Measurements from ENCODE around the gene BST1.
"Not testable (repeated sequence)": the region's sequence is repeated elsewhere in the genome, so short reads cannot be mapped to it uniquely, and the experiment has no call there.

BST1 gene

GRCh38 chr4:15703439-15703838 is 574 bp downstream of the BST1 start:
- DNase-seq (ENCODE audit: low read depth) = no peak
- peak overlapping the region; percentile 48 for H3K4me3 ChIP-seq (ENCODE audit: low read depth, low read length)

- H3K4me3 ChIP-seq (ENCODE audit: low read depth, low read length) = no peak overlapping the region
- no peak for DNase-seq (ENCODE audit: low read depth)
Observed at GRCh38 chr4:15704129-15704528, 1.3 kb downstream of the BST1 start.

DNA sequence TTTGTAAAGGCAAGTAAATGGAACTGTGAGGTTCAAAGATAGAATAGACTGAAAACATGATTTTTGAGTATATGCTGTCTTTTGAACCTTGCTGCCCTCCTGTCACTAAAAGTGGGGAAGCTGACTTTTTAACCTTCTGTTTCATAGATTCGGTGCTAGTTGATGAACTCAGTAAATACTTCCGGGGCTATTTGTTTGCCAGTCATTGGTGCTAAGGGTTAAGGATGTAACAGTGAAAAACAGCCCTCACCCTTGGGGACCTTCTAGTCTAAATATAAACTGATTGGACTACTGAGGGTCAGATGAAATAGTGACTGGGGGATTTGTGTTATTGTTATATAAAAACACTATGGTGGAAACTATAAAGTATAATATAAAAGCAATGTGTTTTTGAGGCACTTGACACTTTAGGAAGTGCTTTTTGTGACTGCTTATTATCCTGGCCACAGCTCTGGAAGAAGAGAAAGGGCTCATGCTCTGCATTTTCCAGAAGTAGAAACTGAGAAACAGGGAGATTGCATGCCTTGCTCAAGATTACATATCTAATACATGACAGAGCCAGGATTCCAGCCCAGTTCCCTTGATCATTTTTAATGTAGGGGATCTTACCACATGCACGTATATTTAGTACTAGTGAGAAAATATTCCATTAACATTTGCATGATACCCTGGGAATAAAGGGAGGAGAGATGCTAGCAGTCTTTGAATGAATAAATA is 3.9 kb downstream of the BST1 start:
- DNase-seq (ENCODE audit: low read depth) = no peak
- no peak overlapping the region for H3K4me3 ChIP-seq (ENCODE audit: low read depth, low read length)

GRCh38 chr4:15707363-15707715 is 4.5 kb downstream of the BST1 start:
- no peak overlapping the region for H3K4me3 ChIP-seq (ENCODE audit: low read depth, low read length)
- no peak for DNase-seq (ENCODE audit: low read depth)

DNA sequence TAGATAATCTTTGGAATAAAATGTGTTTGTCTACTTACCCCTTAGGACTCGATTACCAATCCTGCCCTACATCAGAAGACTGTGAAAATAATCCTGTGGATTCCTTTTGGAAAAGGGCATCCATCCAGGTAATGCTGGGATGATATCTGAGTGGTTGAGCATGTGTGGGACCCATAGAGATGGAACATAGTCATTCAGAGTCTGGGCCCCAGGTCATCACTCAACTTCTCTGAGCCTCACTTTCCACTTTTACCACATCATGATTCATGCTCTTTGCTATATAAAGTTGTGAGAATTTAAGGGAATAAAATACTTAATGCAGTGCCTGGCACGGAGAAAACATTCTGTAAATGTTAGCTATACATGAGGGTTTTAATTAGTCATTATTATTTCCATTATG is 8.9 kb downstream of the BST1 start:
- no peak for DNase-seq (ENCODE audit: low read depth)
- H3K4me3 ChIP-seq (ENCODE audit: low read depth, low read length) = no peak overlapping the region

DNA sequence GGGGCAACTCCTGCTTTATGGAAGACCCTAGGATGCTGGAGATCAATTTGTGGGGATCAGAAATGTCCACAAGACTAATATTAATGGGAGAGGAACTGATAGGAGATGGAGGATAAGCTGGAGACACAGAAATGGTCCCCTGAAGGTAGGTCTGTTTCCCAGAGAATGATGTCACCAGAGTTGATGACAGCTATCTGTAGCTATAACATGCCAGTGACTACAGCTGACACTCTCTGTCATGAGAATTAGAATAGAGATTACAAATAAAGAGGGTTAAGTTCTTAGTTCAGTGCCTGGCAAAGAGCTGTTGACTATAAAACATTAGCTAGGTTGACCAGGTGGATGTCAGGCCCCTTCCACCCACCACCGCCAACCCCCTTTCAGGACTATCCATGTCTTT is 9.3 kb downstream of the BST1 start:
- DNase-seq (ENCODE audit: low read depth) = no peak
- H3K4me3 ChIP-seq (ENCODE audit: low read depth, low read length) = no peak overlapping the region

DNA sequence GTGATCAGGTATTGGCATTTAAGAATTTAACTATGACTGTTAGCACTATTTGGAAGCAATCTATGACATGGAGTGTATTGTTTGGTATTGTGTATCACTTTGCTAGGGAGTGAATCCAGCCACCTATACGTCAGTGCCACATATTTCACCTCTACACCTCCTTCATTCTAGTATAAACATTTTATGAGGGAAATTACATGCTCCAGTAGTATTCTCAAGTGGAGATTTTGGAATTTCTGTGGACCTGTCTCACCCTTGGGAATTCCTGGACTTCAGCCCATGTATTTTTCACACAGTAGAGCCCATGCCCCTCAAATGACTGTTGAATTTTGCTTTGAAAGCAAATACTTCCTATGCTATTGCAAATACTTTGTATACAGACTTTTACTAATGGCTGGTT is 11.3 kb downstream of the BST1 start:
- no peak for DNase-seq (ENCODE audit: low read depth)
- no peak overlapping the region for H3K4me3 ChIP-seq (ENCODE audit: low read depth, low read length)

GRCh38 chr4:15714646-15715435 is 12.0 kb downstream of the BST1 start:
- no peak overlapping the region for H3K4me3 ChIP-seq (ENCODE audit: low read depth, low read length)
- DNase-seq (ENCODE audit: low read depth) = no peak

GRCh38 chr4:15716115-15716514 is 13.2 kb downstream of the BST1 start:
- no peak for DNase-seq (ENCODE audit: low read depth)

DNA sequence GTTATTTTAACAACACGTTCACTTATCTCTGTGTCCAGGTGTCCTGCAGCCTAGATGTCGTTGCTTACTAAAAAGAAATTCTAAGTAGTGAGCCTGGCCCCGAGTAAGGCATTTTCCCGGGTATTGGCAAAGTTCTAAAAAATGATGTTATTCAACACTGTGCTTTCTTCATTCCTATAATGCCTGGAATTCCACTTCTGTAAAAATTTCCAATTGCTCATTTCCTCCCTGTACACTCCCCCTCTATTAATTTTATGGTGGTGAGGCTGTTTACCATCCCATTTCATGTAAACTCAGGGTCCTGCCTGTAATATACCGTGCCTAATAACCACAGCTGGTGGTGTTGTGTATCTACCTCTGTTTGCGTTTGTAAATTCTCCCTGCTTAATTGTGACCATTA is 14.2 kb downstream of the BST1 start:
- no peak overlapping the region for H3K4me3 ChIP-seq (ENCODE audit: low read depth, low read length)
- DNase-seq (ENCODE audit: low read depth) = no peak

More at GRCh38 chr4:15716115-15716514, 13.2 kb downstream of the BST1 start:
- H3K4me3 ChIP-seq (ENCODE audit: low read depth, low read length) = no peak overlapping the region

DNA sequence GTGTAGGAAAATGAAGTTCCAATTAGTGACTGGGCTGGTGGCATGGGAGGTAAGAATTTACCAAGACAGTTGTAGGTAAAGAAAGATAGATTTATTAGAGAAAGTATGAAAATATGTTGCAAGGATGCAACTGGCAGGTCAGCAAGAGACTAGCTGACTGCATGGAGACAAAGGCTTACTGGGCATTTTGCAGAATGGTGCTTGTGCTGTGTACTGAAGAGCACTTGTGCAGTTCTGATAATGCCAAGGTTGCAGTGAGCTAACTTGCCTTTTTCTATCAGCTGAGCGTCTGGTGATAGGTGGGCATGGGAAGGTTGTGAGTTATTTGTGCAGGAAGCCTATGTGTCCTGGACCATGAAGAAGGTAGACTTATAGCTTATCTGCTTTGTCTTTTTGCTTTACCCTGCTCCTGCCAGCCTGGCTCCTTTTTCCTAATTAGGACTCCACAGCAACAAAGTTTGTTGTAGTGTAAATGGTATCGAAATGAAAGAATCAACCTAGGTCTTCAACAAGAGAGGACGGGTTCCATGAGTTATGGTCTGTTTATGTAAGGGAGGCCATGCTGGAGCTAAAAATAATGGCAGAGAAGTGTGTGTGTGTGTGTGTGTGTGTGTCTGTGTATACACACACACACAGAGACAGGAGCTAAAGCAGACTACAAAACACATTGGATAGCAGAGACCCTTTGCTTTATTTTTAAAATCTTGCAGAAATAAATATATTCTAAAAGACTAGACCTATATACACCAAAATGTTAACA is 15.0 kb downstream of the BST1 start:
- H3K4me3 ChIP-seq (ENCODE audit: low read depth, low read length) = no peak overlapping the region
- no peak for DNase-seq (ENCODE audit: low read depth)

DNA sequence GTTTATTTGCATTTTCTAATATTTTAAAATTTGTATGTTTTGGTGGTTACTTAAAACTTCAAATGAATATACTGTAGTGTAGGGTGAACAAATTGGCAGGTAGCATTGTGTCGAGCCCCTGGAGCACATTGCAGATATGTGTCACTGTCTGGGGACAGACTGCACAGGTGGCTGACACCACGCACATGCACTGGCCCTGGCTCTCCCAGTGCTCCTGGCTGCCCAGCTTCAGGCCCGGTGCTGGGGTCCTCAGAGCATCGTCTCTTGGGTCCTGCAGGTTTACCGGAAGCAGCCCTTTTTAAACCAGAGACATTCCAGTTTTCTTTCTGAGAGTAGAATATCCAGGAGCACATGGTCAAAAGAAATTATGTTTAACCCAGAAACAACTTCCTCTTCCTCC is 15.6 kb downstream of the BST1 start:
- DNase-seq (ENCODE audit: low read depth) = no peak
- H3K4me3 ChIP-seq (ENCODE audit: low read depth, low read length) = no peak overlapping the region

GRCh38 chr4:15718959-15719358 is 16.1 kb downstream of the BST1 start:
- H3K4me3 ChIP-seq (ENCODE audit: low read depth, low read length) = no peak overlapping the region

GRCh38 chr4:15719506-15719905 is 16.6 kb downstream of the BST1 start:
- no peak overlapping the region for H3K4me3 ChIP-seq (ENCODE audit: low read depth, low read length)
- DNase-seq (ENCODE audit: low read depth) = no peak

More at GRCh38 chr4:15718959-15719358, 16.1 kb downstream of the BST1 start:
- no peak for DNase-seq (ENCODE audit: low read depth)

DNA sequence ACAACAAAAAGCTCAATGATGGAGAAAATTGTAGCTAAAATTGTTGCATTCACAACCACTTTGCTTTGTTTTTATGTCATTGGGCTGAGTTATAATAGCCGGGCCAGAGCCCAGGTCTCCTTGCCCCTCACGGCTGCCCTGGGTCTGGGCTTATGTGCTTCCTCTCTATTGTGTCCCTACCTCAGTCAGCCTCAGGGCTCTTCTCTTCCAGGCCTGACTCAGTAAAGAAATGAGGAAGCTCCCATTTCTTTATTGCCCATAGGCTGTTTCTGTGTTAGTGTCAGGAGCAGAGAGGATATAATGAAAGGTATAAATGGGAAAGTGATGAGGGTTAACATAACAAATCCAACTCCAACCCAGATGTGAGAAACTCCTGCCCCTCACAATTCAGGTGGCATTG is 18.0 kb downstream of the BST1 start:
- DNase-seq (ENCODE audit: low read depth) = no peak
- no peak overlapping the region for H3K4me3 ChIP-seq (ENCODE audit: low read depth, low read length)

- H3K4me3 ChIP-seq (ENCODE audit: low read depth, low read length) = no peak overlapping the region
- DNase-seq (ENCODE audit: low read depth) = no peak
Observed at GRCh38 chr4:15725608-15726007, 22.7 kb downstream of the BST1 start.

- no peak overlapping the region for H3K4me3 ChIP-seq (ENCODE audit: low read depth, low read length)
- DNase-seq (ENCODE audit: low read depth) = no peak
Observed at GRCh38 chr4:15729910-15730533, 27.2 kb downstream of the BST1 start.

- not testable (repeated sequence) for H3K4me3 ChIP-seq (ENCODE audit: low read depth, low read length); DNase-seq (ENCODE audit: low read depth)
Observed at GRCh38 chr4:15733061-15733460, 30.2 kb downstream of the BST1 start.

- DNase-seq (ENCODE audit: low read depth) = no peak
- no peak overlapping the region for H3K4me3 ChIP-seq (ENCODE audit: low read depth, low read length)
Observed at GRCh38 chr4:15735536-15735935, 32.7 kb downstream of the BST1 start.

GRCh38 chr4:15736514-15737050 is 33.7 kb downstream of the BST1 start:
- no peak for DNase-seq (ENCODE audit: low read depth)
- no peak overlapping the region for H3K4me3 ChIP-seq (ENCODE audit: low read depth, low read length)
